Measurements from ENCODE around the gene DPEP2.

GRCh38 chr16:68003031-68003430 is 3.7 kb upstream of the DPEP2 start:
- TF ChIP-seq, protein P1, sequence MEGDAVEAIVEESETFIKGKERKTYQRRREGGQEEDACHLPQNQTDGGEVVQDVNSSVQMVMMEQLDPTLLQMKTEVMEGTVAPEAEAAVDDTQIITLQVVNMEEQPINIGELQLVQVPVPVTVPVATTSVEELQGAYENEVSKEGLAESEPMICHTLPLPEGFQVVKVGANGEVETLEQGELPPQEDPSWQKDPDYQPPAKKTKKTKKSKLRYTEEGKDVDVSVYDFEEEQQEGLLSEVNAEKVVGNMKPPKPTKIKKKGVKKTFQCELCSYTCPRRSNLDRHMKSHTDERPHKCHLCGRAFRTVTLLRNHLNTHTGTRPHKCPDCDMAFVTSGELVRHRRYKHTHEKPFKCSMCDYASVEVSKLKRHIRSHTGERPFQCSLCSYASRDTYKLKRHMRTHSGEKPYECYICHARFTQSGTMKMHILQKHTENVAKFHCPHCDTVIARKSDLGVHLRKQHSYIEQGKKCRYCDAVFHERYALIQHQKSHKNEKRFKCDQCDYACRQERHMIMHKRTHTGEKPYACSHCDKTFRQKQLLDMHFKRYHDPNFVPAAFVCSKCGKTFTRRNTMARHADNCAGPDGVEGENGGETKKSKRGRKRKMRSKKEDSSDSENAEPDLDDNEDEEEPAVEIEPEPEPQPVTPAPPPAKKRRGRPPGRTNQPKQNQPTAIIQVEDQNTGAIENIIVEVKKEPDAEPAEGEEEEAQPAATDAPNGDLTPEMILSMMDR (IDR thresholded peaks at IDR 0.05; ENCODE audit: insufficient read depth, low read depth, low read length) = no peak
- no peak for TF ChIP-seq EZH2 (IDR thresholded peaks at IDR 0.05; ENCODE audit: insufficient read depth, low read length)
